ENCODE measurements around the gene TMEM115. TPM values are rescaled to one million over a fixed set of nuclear protein-coding genes. Genes with fewer than 3 reads are reported as not detected.

TMEM115 gene
- total RNA-seq, 1 experiment from 2014 or later: 56.6 TPM

DNA sequence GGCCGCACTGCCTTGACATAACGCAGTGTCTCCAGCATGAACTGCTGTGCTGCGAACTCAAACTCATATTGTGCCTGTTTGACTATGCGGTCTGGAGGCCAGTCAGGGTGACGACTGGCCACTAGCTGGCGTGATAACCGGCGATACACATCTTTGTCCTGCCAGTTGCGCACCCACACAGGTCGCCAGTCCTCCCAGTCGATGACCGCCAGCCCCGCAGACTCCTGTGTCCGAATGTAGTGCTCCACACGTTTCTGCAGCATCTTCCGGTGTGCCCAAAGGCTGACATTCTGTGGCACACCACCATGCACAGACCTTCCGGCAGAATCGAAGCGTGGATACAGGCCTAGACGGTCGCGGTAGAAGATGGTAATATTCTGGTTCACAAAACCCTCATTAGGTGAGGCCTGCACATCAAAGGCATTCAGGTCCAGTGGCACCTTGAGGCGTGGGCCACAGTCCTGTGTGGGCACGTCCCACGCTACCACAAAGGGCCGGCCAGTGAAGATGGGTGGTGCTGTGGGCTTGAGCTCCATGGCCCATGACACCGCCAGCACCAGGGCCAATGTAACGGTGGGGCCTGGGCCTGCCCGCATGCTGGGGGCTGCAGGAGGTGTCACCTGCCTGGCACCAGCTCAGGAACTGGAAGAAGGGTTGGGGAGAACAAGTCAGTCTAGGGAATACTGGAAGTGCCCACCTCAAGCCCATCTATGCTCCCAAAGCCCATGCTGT lies 39.3 kb downstream of the TMEM115 start:
- no peak for ATAC-seq
- no peaks in the 10 kb centered on the region for H4K20me1 ChIP-seq (ENCODE audit: low read length)

GRCh38 chr3:50319181-50319893 lies 40.0 kb downstream of the TMEM115 start:
- no peak for ATAC-seq
- Histone ChIP-seq H2AFZ (ENCODE audit: low read length) (no peak overlapping the region), H3K27me3 (ENCODE audit: low read length) (no peaks in the 10 kb centered on the region), H4K20me1 (ENCODE audit: low read length) (no peaks in the 10 kb centered on the region), H3K4me2 (ENCODE audit: low read length) (peak overlapping the region; percentile 88), H3K9me2 (replicated peaks; ENCODE audit: low read length) (no peaks in the 10 kb centered on the region), H3K27ac (ENCODE audit: low read length) (no peak overlapping the region), H3K36me3 (ENCODE audit: low read depth, low read length) (peaks cover 6% of the 10 kb centered on the region), H3K4me1 (ENCODE audit: insufficient read depth, low read length) (peaks cover 48% of the 10 kb centered on the region), H3K9ac (ENCODE audit: low read length) (no peak overlapping the region), H3K79me2 (ENCODE audit: low read length) (peaks cover 35% of the 10 kb centered on the region), H3K4me3 (ENCODE audit: low read length) (no peak overlapping the region), H3F3A (ENCODE audit: low read length, unreplicated experiment) (peaks cover 13% of the 10 kb centered on the region), H3K9me3 (ENCODE audit: low read length) (no peaks in the 10 kb centered on the region)
- intact Hi-C loops (cut with micrococcal nuclease): no loop called here
- POLR2A ChIA-PET (ENCODE audit: unreplicated experiment): no interaction called here
- TF ChIP-seq CTCF (conservative IDR thresholded peaks at IDR 0.05; ENCODE audit: low read depth, low read length) (no peak), EZH2phosphoT487 (IDR thresholded peaks at IDR 0.05; ENCODE audit: borderline replicate concordance, low read length) (no peak), EZH2 (IDR thresholded peaks at IDR 0.05; ENCODE audit: low read length, unreplicated experiment) (no peak)
- no TSS peak for BruUV-seq (replicated peaks)
- CTCF ChIA-PET: no interaction called here
- no peak for DNase-seq

More for the DNA sequence above, 39.3 kb downstream of the TMEM115 start:
- ChIA-PET POLR2A (ENCODE audit: unreplicated experiment) (no interaction called here), CTCF (no interaction called here)
- Histone ChIP-seq H3F3A (ENCODE audit: low read length, unreplicated experiment) (peaks cover 13% of the 10 kb centered on the region), H3K4me1 (ENCODE audit: insufficient read depth, low read length) (peaks cover 48% of the 10 kb centered on the region), H2AFZ (ENCODE audit: low read length) (no peak overlapping the region), H3K27me3 (ENCODE audit: low read length) (no peaks in the 10 kb centered on the region), H3K36me3 (ENCODE audit: low read depth, low read length) (peaks cover 6% of the 10 kb centered on the region), H3K4me2 (ENCODE audit: low read length) (peak overlapping the region; percentile 99), H3K9me3 (ENCODE audit: low read length) (no peaks in the 10 kb centered on the region), H3K9me2 (replicated peaks; ENCODE audit: low read length) (no peaks in the 10 kb centered on the region), H3K9ac (ENCODE audit: low read length) (peak overlapping the region; percentile 93), H3K79me2 (ENCODE audit: low read length) (peaks cover 33% of the 10 kb centered on the region), H3K27ac (ENCODE audit: low read length) (peak overlapping the region; percentile 86), H3K4me3 (ENCODE audit: low read length) (peak overlapping the region; percentile 97)
- intact Hi-C loops (cut with micrococcal nuclease): loop anchor here (5.0 kb wide), 1 partner anchor 123 kb away; no protein-coding TSS in a partner anchor
- no TSS peak for BruUV-seq (replicated peaks)
- DNase-seq: no peak
- TF ChIP-seq EZH2 (IDR thresholded peaks at IDR 0.05; ENCODE audit: low read length, unreplicated experiment): no peak
- TF ChIP-seq EZH2phosphoT487 (IDR thresholded peaks at IDR 0.05; ENCODE audit: borderline replicate concordance, low read length): no peak
- TF ChIP-seq CTCF (conservative IDR thresholded peaks at IDR 0.05; ENCODE audit: low read depth, low read length): no peak

DNA sequence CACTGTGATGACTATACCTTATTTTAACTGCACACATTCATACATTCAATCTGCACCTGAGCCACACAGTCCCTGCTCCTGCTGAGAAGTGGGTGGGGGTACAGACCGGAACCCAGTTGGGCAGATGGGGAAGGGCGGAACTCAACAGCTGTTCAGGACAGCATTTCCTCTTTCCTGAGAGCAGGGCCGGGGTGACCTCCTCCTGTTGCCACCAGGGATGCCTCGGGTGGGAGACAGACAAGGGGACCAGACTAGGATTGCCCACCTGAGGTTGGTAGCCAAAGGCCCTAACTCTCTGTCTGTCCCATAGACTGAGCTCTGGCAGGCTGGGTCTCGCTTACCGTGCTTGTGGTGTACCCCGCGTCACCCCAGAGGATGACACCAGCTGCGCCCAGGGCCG lies 40.7 kb downstream of the TMEM115 start:
- TF ChIP-seq EZH2phosphoT487 (IDR thresholded peaks at IDR 0.05; ENCODE audit: borderline replicate concordance, low read length) (no peak), CTCF (conservative IDR thresholded peaks at IDR 0.05; ENCODE audit: low read depth, low read length) (no peak), EZH2 (IDR thresholded peaks at IDR 0.05; ENCODE audit: low read length, unreplicated experiment) (no peak)
- peaks cover 35% of the 10 kb centered on the region for H3K79me2 ChIP-seq (ENCODE audit: low read length)
- POLR2A ChIA-PET (ENCODE audit: unreplicated experiment): no interaction called here
- H3K27me3 ChIP-seq (ENCODE audit: low read length): no peaks in the 10 kb centered on the region
- H3K36me3 ChIP-seq (ENCODE audit: low read depth, low read length): peaks cover 6% of the 10 kb centered on the region
- no peak overlapping the region for H3K27ac ChIP-seq (ENCODE audit: low read length)
- CTCF ChIA-PET: no interaction called here
- H3K4me3 ChIP-seq (ENCODE audit: low read length): no peak overlapping the region
- BruUV-seq (replicated peaks): no TSS peak
- peaks cover 13% of the 10 kb centered on the region for H3F3A ChIP-seq (ENCODE audit: low read length, unreplicated experiment)
- DNase-seq (no peak), ATAC-seq (no peak)
- no peak overlapping the region for H3K9ac ChIP-seq (ENCODE audit: low read length)
- peaks cover 48% of the 10 kb centered on the region for H3K4me1 ChIP-seq (ENCODE audit: insufficient read depth, low read length)
- intact Hi-C loops (cut with micrococcal nuclease): no loop called here
- no peaks in the 10 kb centered on the region for H4K20me1 ChIP-seq (ENCODE audit: low read length)
- H2AFZ ChIP-seq (ENCODE audit: low read length): no peak overlapping the region
- no peaks in the 10 kb centered on the region for H3K9me3 ChIP-seq (ENCODE audit: low read length)
- H3K9me2 ChIP-seq (replicated peaks; ENCODE audit: low read length): no peaks in the 10 kb centered on the region
- peak overlapping the region; percentile 88 for H3K4me2 ChIP-seq (ENCODE audit: low read length)

Measured in PC-3 (cell line).